ENCODE results near the gene PPIB.
"Not testable (repeated sequence)": the region's sequence is repeated elsewhere in the genome, so short reads cannot be mapped to it uniquely, and the experiment has no call there.

GRCh38 chr15:64110108-64110701 lies 52.6 kb downstream of the PPIB start:
- TF ChIP-seq POLR2A (IDR thresholded peaks at IDR 0.05): not testable (repeated sequence)
- TF ChIP-seq, protein P1, sequence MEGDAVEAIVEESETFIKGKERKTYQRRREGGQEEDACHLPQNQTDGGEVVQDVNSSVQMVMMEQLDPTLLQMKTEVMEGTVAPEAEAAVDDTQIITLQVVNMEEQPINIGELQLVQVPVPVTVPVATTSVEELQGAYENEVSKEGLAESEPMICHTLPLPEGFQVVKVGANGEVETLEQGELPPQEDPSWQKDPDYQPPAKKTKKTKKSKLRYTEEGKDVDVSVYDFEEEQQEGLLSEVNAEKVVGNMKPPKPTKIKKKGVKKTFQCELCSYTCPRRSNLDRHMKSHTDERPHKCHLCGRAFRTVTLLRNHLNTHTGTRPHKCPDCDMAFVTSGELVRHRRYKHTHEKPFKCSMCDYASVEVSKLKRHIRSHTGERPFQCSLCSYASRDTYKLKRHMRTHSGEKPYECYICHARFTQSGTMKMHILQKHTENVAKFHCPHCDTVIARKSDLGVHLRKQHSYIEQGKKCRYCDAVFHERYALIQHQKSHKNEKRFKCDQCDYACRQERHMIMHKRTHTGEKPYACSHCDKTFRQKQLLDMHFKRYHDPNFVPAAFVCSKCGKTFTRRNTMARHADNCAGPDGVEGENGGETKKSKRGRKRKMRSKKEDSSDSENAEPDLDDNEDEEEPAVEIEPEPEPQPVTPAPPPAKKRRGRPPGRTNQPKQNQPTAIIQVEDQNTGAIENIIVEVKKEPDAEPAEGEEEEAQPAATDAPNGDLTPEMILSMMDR (IDR thresholded peaks at IDR 0.05): not testable (repeated sequence)
